ENCODE results near the gene NUP133.
A peak's percentile ranks its signal among the peaks of the same experiment; 100 is the strongest.
"Not testable (repeated sequence)": the region's sequence is repeated elsewhere in the genome, so short reads cannot be mapped to it uniquely, and the experiment has no call there.

NUP133 gene

GRCh38 chr1:229425564-229426159, 82.5 kb downstream of the NUP133 start:
- no peak for FAIRE-seq
- DNase-seq (ENCODE audit: extremely low spot score, insufficient read length, low read depth): no peak

DNA sequence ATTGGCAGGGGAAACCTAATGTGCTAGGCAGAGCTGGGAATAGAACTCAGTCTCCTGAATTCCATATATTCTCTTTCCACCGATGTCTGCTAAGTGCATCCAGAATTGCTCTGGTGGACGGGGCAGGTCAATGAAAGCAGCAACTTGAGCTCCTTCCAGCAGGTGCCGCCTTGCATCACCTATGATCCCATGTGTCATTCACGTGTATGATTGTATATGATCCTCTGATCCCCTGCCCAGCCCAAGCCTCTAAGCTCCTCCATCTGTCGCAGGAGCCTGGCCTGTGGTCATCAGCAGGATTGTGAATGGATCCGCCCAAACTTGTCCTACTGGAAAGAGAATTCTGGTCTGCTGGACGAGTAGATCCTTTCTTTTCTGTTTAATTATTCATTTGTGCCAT, 87.4 kb downstream of the NUP133 start:
- no peak for DNase-seq (ENCODE audit: extremely low spot score, insufficient read length, low read depth)
- FAIRE-seq: no peak

DNA sequence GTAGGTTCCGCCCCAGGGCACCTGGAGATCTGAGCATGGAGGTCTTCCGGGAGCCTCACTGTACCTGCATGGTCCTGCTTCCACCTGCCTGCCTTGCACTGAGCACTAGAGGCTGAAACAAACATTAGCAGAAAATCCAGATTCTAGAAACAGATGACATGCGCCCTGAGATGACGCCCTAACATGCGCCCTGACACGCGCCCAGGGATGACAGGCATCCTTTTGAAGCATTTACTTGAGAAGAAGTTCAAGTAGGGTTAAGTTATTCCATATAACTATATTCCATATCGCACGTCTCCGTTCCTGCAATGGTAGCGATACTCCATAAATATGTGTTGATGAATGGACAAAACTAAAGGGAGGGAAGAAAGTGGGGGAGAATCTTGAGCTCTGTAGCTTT, 87.9 kb downstream of the NUP133 start:
- FAIRE-seq: no peak
- no peak for DNase-seq (ENCODE audit: extremely low spot score, insufficient read length, low read depth)

DNA sequence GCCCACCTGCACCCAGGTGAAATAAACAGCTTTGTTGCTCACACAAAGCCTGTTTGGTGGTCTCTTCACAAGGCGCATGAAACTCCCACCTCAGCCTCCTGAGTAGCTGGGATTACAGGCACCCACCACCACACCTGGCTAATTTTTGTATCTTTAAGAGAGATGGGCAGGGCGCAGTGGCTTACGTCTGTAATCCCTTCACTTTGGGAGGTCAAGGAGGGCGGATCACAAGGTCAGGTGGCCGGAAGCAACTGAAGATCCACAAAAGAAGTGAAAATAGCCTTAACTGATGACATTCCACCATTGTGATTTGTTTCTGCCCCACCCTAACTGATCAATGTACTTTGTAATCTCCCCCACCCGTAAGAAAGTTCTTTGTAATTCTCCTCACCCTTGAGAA, 89.6 kb downstream of the NUP133 start:
- not testable (repeated sequence) for FAIRE-seq; DNase-seq (ENCODE audit: extremely low spot score, insufficient read length, low read depth)

DNA sequence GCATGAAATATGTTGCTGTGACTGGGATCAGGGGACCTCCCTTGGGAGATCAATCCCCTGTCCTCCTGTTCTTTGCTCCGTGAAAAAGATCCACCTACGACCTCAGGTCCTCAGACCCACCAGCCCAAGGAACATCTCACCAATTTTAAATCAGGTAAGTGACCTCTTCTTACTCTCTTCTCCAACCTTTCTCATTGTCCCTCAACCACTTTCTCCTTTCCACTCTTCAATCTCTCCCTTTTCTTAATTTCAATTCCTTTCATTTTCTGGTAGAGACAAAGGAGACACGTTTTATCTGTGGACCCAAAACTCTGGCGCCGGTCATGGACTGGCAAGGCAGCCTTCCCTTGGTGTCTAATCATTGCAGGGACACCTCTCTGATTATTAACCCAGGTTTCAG, 95.3 kb downstream of the NUP133 start:
- not testable (repeated sequence) for DNase-seq (ENCODE audit: extremely low spot score, insufficient read length, low read depth); FAIRE-seq

GRCh38 chr1:229412056-229412455, 96.1 kb downstream of the NUP133 start:
- FAIRE-seq: no peak
- DNase-seq (ENCODE audit: extremely low spot score, insufficient read length, low read depth): no peak

- FAIRE-seq (no peak), DNase-seq (ENCODE audit: extremely low spot score, insufficient read length, low read depth) (no peak)
Measured at GRCh38 chr1:229411434-229412055, 96.6 kb downstream of the NUP133 start.

- DNase-seq (ENCODE audit: extremely low spot score, insufficient read length, low read depth): no peak
- no peak for FAIRE-seq
Measured at GRCh38 chr1:229410692-229411433, 97.3 kb downstream of the NUP133 start.

GRCh38 chr1:229410370-229410691, 97.8 kb downstream of the NUP133 start:
- DNase-seq (ENCODE audit: extremely low spot score, insufficient read length, low read depth) (no peak), FAIRE-seq (peak; percentile 18)

GRCh38 chr1:229409616-229410369, 98.3 kb downstream of the NUP133 start:
- FAIRE-seq (no peak), DNase-seq (ENCODE audit: extremely low spot score, insufficient read length, low read depth) (no peak)

DNA sequence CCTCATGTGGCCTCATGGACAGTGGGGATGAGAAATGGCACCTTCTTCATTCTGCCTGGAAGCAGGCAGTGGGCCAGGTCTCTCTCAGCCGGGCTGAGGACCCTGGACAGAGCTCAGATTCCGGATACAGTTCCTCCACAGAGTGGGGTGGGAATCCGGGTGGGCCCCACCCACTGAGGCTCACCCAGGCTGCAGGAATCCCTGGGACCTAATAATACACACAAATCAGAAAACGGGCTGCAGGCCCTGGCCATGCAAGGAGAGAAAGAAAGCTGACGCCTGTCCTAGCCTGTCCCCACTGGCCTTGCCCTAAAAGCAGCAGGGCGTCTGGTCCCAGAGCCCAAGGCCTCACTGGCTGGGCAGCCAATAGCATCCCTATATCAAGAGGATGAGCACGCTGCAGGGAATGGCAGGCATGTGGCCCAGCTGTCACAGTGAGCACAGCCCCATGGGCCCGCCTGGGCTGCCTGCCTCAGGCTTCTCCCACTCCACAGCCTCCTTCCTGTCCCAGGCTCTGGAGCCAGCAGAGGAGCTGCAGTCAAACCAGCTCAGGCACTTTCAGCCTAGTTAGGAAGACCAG, 99.6 kb downstream of the NUP133 start:
- FAIRE-seq (no peak), DNase-seq (ENCODE audit: extremely low spot score, insufficient read length, low read depth) (no peak)

- FAIRE-seq: no peak
Measured at GRCh38 chr1:229407206-229408026, 100.7 kb downstream of the NUP133 start.

GRCh38 chr1:229406798-229407197, 101.3 kb downstream of the NUP133 start:
- FAIRE-seq: no peak

More at GRCh38 chr1:229407206-229408026, 100.7 kb downstream of the NUP133 start:
- no peak for DNase-seq (ENCODE audit: extremely low spot score, insufficient read length, low read depth)

DNA sequence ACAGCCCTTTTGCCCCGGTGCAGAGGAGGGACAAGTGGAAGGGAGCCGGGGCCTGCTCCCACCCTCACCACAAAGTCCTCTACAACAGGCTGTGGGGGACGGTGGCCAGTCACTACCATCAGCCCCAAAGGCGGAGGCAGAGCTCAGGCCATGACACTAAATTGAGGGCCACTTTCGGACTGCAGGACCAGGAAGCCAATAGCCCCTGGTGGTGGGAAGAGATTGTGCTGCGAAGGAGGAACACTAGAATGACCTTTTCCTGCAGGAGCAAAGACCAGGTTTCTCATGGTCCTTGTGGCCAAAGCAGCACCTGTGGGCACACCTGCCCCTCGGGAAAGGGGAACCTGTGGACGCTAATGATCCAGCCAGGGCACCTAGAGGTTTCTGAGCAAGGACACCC, 104.6 kb downstream of the NUP133 start:
- DNase-seq (ENCODE audit: extremely low spot score, insufficient read length, low read depth) (no peak), FAIRE-seq (no peak)

More at GRCh38 chr1:229406798-229407197, 101.3 kb downstream of the NUP133 start:
- no peak for DNase-seq (ENCODE audit: extremely low spot score, insufficient read length, low read depth)

GRCh38 chr1:229402993-229403392, 105.1 kb downstream of the NUP133 start:
- no peak for DNase-seq (ENCODE audit: extremely low spot score, insufficient read length, low read depth)
- FAIRE-seq: no peak

- not testable (repeated sequence) for DNase-seq (ENCODE audit: extremely low spot score, insufficient read length, low read depth); FAIRE-seq
Measured at GRCh38 chr1:229402329-229402728, 105.8 kb downstream of the NUP133 start.

DNA sequence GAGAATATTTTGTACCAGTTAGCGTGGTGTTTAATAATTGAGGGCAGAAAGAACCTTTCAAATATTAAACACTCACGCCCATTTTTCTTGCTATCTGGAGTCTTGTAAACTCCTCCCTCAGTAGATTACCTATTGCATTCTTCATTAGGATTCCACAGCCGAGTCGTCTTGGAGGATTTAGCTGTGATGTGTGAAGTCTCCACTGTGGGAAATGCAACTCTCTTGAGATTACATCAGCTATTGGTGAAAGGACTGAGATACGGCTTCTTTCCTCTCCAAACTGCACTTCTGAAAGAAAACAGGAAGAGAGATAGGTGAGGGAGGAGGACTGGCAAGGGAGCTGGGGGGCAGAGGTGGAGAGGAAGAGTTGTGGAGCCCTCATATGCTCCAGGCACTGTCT, 110.4 kb downstream of the NUP133 start:
- DNase-seq (ENCODE audit: extremely low spot score, insufficient read length, low read depth): no peak
- no peak for FAIRE-seq

GRCh38 chr1:229396585-229397206, 111.4 kb downstream of the NUP133 start:
- FAIRE-seq (no peak), DNase-seq (ENCODE audit: extremely low spot score, insufficient read length, low read depth) (no peak)

DNA sequence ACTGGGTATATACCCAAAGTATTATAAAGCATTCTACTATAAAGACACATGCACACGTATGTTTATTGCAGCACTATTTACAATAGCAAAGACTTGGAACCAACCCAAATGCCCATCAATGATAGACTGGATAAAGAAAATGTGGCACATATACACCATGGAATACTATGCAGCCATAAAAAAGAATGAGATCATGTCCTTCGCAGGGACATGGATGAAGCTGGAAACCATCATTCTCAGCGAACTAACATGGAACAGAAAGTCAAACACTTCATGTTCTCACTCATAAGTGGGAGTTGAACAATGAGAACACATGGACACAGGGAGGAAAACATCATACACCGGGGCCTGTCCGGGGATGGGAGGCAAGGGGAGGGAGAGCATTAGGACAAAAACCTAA, 113.6 kb downstream of the NUP133 start:
- not testable (repeated sequence) for FAIRE-seq

More for the DNA sequence above, 113.6 kb downstream of the NUP133 start:
- DNase-seq (ENCODE audit: extremely low spot score, insufficient read length, low read depth): not testable (repeated sequence)

All from GM18507 (cell line).